ENCODE results near the gene PSG7. TPM values are rescaled to one million over a fixed set of nuclear protein-coding genes. Genes with fewer than 3 reads are reported as not detected.
"Not testable (repeated sequence)": the region's sequence is repeated elsewhere in the genome, so short reads cannot be mapped to it uniquely, and the experiment has no call there.

Gene PSG7
- total and polyA plus RNA-seq, 2 of the 13 experiments (the other 11 are each of a cell fraction or from before 2014, with no cell fraction given): not detected

DNA sequence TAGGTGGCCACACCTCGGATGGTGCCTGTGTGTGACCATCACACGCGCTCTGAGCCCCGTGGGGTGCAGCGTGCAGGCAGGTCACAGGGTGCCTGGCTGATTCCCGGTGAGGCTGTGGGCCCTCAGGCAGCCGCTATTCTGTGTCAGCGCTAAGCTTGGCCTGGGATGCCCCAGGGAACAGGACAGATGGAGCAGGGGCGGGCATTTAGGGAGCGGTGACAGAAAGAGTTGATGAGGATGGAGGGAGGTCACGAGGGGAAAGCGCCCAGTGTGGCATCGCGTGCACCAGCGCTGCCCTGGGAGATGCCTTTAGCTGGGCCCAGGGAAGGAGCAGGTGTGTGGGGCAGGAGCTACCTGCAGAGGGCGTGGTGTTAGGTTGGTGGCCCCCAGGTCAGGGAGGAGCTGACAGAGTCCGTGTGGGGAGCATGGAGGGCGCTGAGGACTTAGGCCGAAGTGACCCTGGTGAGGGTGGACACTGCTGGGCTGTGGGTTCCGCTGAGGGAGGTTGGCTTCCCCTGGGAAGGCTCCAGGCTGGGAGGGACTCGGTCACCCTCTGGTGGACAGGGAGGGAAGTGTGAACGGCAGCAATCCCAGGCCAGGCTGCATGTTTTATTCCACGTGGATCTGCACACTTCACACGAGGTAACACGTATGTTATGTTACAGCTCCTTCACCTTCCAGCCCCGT, 17.8 kb downstream of the PSG7 start:
- POLR2A ChIA-PET; H3K4me3 ChIP-seq (replicated peaks in 1 of 3; ENCODE audit: insufficient read depth in 1 of 3, low read depth in 2 of 3, low read length in 3 of 3); H3K9me3 ChIP-seq (ENCODE audit: low read length); DNase-seq (ENCODE audit: low spot score); ATAC-seq; H3K9ac ChIP-seq (ENCODE audit: insufficient read depth, low read depth, low read length); H3K36me3 ChIP-seq (replicated peaks in 1 of 2; ENCODE audit: control insufficient read depth in 1 of 2, insufficient read depth in 2 of 2, low read length in 2 of 2); H3K27me3 ChIP-seq (ENCODE audit: control insufficient read depth in 1 of 2, insufficient read depth in 2 of 2, low read length in 2 of 2); H3K4me1 ChIP-seq (ENCODE audit: insufficient read depth, low read length); intact Hi-C loops (cut with micrococcal nuclease; ENCODE audit: unreplicated experiment); H3K79me2 ChIP-seq (ENCODE audit: insufficient read depth, low read length); in situ Hi-C loops (cut with HindIII; ENCODE audit: extremely low pct_ligation_motif_present, low pct_unique_long_range_greater_than_20kb); BruUV-seq (replicated peaks); CTCF ChIA-PET (ENCODE audit: low intra/inter-chr PET ratio, low total read pairs); H3K4me2 ChIP-seq (ENCODE audit: low read depth, low read length); H2AFZ ChIP-seq (ENCODE audit: low read length); H4K20me1 ChIP-seq (ENCODE audit: insufficient read depth, low read length); H3K27ac ChIP-seq (ENCODE audit: extremely low read length, insufficient read depth, low read length); FAIRE-seq: not testable (repeated sequence)
- WGBS (ENCODE audit: low lambda C conversion rate): 45% methylated on average over 21 of the region's 26 CpGs
- TF ChIP-seq MNT (IDR thresholded peaks at IDR 0.05): peak; percentile 93
- TF ChIP-seq, protein P1, sequence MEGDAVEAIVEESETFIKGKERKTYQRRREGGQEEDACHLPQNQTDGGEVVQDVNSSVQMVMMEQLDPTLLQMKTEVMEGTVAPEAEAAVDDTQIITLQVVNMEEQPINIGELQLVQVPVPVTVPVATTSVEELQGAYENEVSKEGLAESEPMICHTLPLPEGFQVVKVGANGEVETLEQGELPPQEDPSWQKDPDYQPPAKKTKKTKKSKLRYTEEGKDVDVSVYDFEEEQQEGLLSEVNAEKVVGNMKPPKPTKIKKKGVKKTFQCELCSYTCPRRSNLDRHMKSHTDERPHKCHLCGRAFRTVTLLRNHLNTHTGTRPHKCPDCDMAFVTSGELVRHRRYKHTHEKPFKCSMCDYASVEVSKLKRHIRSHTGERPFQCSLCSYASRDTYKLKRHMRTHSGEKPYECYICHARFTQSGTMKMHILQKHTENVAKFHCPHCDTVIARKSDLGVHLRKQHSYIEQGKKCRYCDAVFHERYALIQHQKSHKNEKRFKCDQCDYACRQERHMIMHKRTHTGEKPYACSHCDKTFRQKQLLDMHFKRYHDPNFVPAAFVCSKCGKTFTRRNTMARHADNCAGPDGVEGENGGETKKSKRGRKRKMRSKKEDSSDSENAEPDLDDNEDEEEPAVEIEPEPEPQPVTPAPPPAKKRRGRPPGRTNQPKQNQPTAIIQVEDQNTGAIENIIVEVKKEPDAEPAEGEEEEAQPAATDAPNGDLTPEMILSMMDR (CRISPR knock-in tag; IDR thresholded peaks at IDR 0.05): peak; percentile 31; the same call in 1 of the 2 replicates

GRCh38 chr19:42918377-42919069, 18.5 kb downstream of the PSG7 start:
- H3K9ac ChIP-seq (ENCODE audit: insufficient read depth, low read depth, low read length); CTCF ChIA-PET (ENCODE audit: low intra/inter-chr PET ratio, low total read pairs); H3K36me3 ChIP-seq (replicated peaks in 1 of 2; ENCODE audit: control insufficient read depth in 1 of 2, insufficient read depth in 2 of 2, low read length in 2 of 2); H3K79me2 ChIP-seq (ENCODE audit: insufficient read depth, low read length); POLR2A ChIA-PET; FAIRE-seq; H2AFZ ChIP-seq (ENCODE audit: low read length); intact Hi-C loops (cut with micrococcal nuclease; ENCODE audit: unreplicated experiment); H3K9me3 ChIP-seq (ENCODE audit: low read length); H3K27me3 ChIP-seq (ENCODE audit: control insufficient read depth in 1 of 2, insufficient read depth in 2 of 2, low read length in 2 of 2); H4K20me1 ChIP-seq (ENCODE audit: insufficient read depth, low read length); DNase-seq (ENCODE audit: low spot score); H3K27ac ChIP-seq (ENCODE audit: extremely low read length, insufficient read depth, low read length); ATAC-seq; in situ Hi-C loops (cut with HindIII; ENCODE audit: extremely low pct_ligation_motif_present, low pct_unique_long_range_greater_than_20kb); H3K4me2 ChIP-seq (ENCODE audit: low read depth, low read length); BruUV-seq (replicated peaks); H3K4me3 ChIP-seq (replicated peaks in 1 of 3; ENCODE audit: insufficient read depth in 1 of 3, low read depth in 2 of 3, low read length in 3 of 3); H3K4me1 ChIP-seq (ENCODE audit: insufficient read depth, low read length): not testable (repeated sequence)
- WGBS (ENCODE audit: low lambda C conversion rate): 0% methylated on average over 4 of the region's 15 CpGs

DNA sequence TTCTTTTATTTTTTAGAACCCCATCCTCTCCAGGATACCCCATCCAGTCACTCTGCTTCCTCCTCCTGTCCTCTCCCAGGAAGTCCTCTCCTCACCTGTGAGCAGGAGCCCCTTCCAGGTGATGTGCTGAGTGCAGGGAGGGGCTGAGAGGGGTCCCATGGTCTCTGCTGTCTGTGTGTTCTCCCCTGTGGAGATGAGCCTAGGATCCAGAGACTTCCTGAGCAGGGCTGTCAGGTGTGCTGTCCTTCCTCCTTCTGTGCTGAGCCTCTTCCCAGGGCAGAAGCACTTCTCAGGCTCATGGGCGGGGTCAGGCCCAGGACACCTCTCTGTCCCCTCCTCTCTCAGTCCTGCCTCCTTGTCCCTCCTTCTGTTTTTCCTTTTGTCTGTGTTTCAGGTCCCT, 19.4 kb downstream of the PSG7 start, which contains the start of gene PSG6:
Gene PSG6, minus strand, starts transcription at position 261 of the 400 bp plus-strand sequence. Its CDS starts 102 bp downstream, at position 159.
- BruUV-seq (replicated peaks); H3K27ac ChIP-seq (ENCODE audit: extremely low read length, insufficient read depth, low read length); H3K36me3 ChIP-seq (replicated peaks in 1 of 2; ENCODE audit: control insufficient read depth in 1 of 2, insufficient read depth in 2 of 2, low read length in 2 of 2); FAIRE-seq; H3K79me2 ChIP-seq (ENCODE audit: insufficient read depth, low read length); H3K4me1 ChIP-seq (ENCODE audit: insufficient read depth, low read length); H3K27me3 ChIP-seq (ENCODE audit: control insufficient read depth in 1 of 2, insufficient read depth in 2 of 2, low read length in 2 of 2); ATAC-seq; intact Hi-C loops (cut with micrococcal nuclease; ENCODE audit: unreplicated experiment); POLR2A ChIA-PET; H2AFZ ChIP-seq (ENCODE audit: low read length); H3K9ac ChIP-seq (ENCODE audit: insufficient read depth, low read depth, low read length); H3K4me2 ChIP-seq (ENCODE audit: low read depth, low read length); H3K9me3 ChIP-seq (ENCODE audit: low read length); H3K4me3 ChIP-seq (replicated peaks in 1 of 3; ENCODE audit: insufficient read depth in 1 of 3, low read depth in 2 of 3, low read length in 3 of 3); CTCF ChIA-PET (ENCODE audit: low intra/inter-chr PET ratio, low total read pairs); DNase-seq (ENCODE audit: low spot score); in situ Hi-C loops (cut with HindIII; ENCODE audit: extremely low pct_ligation_motif_present, low pct_unique_long_range_greater_than_20kb); H4K20me1 ChIP-seq (ENCODE audit: insufficient read depth, low read length): not testable (repeated sequence)
- WGBS (ENCODE audit: low lambda C conversion rate): 0% methylated on average over 1 of the region's 1 CpG

Measured in HepG2 (cell line).